HG02623 (cell line): ENCODE measurements around the gene ADGRB3.
"Not testable (repeated sequence)": the region's sequence is repeated elsewhere in the genome, so short reads cannot be mapped to it uniquely, and the experiment has no call there.

Source experiments
- ATAC-seq: cut with Tn5 transposase; IDR thresholded peaks from one replicate; pipeline ENCODE4 v1.9.1; 2021; ENCODE audit warnings: moderate library complexity; ENCODE audit not compliant: unreplicated experiment

ADGRB3 gene

DNA sequence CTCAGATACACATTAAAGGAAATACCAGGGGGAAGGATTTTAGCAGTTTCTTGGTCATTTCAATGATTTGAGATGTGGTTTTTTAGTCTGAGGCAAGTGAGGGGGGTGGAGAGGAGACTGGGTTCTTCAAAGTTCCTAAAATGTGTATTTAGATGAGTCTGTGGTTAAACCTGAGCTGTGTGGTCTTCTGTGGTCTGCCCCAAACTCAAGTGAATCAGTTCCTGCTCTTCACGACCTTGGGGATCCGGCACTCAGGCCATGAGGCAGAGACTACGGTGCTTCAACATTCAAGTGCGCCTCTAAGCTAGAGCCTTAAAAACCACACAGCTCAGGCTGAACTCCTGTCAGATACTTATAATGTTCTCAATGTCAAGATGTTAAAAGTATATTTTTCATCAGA lies 755.0 kb downstream of the ADGRB3 start:
- no peak for ATAC-seq

- ATAC-seq, result no peak
These were observed 756.0 kb downstream of the ADGRB3 start for GRCh38 chr6:69391106-69391505.

DNA sequence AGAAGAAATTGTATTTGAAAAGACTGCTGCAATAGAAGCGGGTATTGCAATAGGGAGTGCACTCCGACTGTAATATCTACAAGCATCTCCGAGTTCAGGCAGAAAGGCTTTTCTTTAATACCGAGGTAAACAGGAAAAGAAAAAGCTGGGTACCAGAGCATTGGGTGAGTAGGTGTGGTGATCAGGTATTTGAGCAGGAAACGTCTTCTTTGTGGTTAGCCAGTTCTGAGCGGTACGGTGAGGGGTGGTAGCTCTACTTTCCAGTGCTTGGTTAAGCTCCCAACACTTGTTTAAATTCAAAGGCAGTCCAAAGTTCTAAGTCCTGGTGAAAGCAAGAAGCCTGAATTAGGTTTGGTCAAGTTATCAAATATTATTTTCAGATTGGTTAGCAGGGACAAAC lies 757.7 kb downstream of the ADGRB3 start:
- no peak for ATAC-seq

DNA sequence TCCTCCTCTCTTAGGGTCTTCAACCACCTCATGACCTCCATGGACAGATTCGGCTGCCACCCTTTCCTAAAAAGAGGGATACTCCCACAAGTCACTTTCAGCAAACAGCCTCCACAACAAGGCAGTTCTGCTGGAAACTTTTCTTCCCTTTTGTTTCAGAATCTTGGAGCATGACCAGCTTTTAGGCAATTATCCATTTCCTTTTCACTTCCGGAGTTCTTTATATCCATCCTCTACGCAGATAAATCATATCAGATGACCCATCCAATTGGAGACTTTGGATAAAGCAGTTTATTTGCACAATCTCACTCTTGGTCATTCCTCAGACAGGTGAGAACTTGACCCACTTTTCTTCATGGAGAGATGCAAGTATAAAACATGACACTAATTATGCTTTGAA lies 763.2 kb downstream of the ADGRB3 start:
- no peak for ATAC-seq

DNA sequence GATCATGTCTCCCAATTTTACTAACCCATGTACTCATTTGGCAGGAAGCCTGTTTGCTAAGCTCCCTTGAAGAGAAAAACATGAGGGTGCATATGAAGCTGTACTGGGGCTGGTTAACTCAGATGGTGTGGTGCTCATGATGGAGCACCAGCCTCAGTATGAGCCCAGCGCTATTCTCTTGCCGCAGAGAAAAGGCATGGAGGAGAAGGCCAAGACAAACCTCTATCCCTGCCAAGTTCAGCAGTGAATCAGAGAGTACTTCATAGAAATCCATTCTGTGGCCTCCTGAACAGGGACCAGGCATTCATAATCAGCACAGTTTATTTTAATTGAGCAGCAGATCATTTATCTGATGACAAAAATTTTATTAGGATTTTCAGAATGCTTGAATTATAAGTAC lies 763.6 kb downstream of the ADGRB3 start:
- ATAC-seq, result no peak

GRCh38 chr6:69408886-69409285 lies 773.8 kb downstream of the ADGRB3 start:
- ATAC-seq, result no peak

DNA sequence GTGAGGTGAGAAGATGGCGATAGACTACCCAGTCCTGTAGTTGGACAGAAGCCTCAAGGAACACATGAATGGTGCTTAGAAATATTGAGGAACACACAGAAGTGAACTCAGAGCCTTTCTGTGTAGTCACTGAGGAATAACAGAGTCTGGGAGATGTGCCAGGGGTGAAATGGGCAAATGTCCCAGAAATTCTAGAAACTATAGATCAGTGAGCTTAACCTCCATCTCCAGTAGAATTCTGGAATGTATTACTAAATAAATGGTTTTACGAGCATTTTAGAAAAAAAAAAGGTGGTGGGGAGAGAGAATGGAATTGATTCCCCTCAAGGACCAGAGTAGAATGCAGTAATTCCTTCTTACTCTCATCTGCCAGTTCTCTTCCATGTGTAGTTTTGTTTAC lies 781.7 kb downstream of the ADGRB3 start:
- ATAC-seq, result no peak

GRCh38 chr6:69421269-69421668 lies 786.2 kb downstream of the ADGRB3 start:
- ATAC-seq, result no peak

- no peak for ATAC-seq
These were observed 786.9 kb downstream of the ADGRB3 start for GRCh38 chr6:69422020-69422419.

DNA sequence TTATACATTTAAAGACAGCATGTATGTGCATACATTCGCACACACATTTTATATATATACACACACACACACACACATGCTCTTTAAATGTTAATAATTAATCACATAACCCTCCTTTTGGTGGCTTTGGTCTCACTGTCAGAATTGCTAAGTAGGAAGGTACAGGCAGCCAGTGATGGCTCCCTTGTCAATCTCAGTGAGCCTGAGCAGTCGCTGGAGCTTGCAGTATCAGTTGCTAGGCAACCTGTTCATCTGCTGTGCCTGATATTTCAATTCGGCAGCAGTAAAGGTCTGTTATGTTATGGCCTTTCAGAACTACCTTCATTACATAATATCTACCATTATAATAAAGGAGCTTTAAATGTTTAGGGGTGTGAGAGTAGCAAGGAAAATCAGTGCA lies 787.4 kb downstream of the ADGRB3 start:
- no peak for ATAC-seq

DNA sequence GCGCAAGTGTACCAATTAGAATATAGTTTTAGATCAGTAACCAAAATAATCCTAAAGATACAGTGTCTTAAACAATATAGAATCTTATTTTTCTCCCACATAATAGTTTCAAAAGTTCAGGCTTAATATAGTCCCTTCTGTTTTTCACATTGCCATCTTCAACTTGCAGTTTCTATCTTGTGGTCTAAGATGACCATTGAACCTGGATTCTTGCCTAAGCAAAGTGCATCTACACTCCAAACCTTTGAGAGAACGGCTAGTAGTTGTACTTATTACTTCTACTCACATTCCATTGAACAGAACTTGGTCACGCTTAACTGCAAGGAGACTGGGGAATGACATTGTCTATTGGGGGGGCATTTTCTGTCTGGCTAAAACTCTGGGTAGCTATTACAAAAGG lies 788.7 kb downstream of the ADGRB3 start:
- no peak for ATAC-seq

DNA sequence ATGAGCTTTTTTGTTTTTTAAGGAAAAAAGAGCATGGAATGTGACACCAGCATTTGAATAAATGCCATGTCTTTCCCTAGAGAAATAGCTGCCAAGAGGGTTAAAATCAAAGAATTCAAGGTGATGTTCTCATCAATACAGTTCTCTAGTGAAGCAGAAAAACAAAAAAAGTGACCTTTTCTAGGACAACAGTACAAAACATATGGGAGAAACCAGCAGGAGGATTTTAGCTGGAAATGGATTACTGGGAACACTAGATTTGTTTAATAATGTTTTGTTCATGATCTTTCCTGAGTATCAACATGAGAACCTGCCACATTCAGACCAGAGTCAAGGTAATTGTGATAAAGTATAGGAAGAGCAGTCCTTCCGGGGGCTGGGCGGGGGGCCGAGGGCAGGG lies 789.5 kb downstream of the ADGRB3 start:
- no peak for ATAC-seq

DNA sequence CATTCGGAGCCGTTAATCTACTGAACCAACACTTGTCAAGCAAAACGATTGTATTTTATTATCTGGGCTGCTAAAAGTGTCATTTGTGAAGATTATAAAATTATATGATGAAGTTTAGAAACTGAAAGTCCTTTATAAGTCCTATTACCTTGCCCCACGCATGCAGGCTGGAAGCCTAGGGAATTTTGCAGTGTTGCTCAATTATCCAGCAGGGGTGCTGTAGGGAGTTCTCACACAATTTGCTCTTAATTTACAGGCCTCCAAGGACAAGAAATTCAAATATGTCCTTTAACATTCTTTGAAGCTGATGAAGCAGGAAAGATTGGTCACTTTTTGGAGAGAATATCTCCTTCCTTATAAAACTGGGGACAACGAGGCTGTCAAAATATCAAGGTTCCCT lies 792.8 kb downstream of the ADGRB3 start:
- ATAC-seq, result no peak

GRCh38 chr6:69432168-69432567 lies 797.1 kb downstream of the ADGRB3 start:
- ATAC-seq, result not testable (repeated sequence)

GRCh38 chr6:69433116-69433515 lies 798.0 kb downstream of the ADGRB3 start:
- not testable (repeated sequence) for ATAC-seq

DNA sequence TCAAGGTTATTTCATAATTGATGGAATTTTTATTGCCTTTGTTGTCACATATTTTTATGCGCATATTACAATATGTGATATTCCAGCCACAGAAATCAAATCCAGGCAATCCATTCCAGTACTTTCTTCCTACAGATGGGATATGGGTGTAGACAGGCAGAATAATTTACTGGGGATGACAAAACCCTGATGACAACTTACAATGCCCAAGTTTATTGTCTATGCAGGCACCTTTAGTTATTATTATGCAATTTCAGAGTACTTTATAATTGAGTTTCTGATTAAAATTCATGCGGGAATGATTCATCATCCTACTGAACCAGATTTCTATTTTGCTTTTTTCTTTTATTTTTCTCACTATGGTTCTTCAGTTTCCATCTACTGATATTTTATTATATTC lies 803.0 kb downstream of the ADGRB3 start:
- no peak for ATAC-seq
